ENCODE measurements around the gene CBLB. TPM values are rescaled to one million over a fixed set of nuclear protein-coding genes. Genes with fewer than 3 reads are reported as not detected.

CBLB gene
- total RNA-seq, 1 experiment from 2014 or later = 8.6 TPM

DNA sequence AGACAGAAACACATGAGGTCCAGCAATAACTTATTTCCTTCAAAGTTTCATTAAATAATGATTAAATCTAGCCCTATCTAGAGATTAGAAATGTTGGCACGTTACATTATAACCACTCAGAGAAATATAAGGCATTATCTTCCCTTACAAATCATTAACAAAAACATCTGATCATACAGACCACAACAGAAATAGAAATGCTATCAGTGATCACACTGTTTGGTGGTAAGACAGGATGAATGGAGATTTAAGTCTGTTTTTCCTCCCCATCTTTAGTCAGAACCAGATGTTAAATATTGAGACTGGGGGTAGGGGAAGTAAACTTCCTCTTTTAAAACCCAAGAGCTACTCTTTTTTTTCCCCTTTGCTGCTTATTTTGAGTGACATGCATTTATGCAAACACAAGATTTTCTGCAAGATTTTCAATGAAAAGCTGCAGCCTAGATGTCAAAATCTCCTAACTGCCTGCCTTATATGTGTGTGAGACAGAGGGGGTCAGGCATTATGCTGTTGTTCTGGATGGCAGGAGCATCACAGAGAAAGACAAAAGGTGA, 70.4 kb downstream of the CBLB start:
- no peak overlapping the region for H3K4me3 ChIP-seq (ENCODE audit: low read depth in 2 of 2, low read length in 2 of 2)
- ChIA-PET CTCF (no interaction called here), POLR2A (no interaction called here)
- DNase-seq (ENCODE audit: low read depth, low spot score) = no peak
- no peaks in the 10 kb centered on the region for H3K9me3 ChIP-seq (ENCODE audit: control insufficient read depth, insufficient read depth, low read depth, low read length)
- no peak for TF ChIP-seq CTCF (IDR thresholded peaks at IDR 0.05)
- TF ChIP-seq, protein P1, sequence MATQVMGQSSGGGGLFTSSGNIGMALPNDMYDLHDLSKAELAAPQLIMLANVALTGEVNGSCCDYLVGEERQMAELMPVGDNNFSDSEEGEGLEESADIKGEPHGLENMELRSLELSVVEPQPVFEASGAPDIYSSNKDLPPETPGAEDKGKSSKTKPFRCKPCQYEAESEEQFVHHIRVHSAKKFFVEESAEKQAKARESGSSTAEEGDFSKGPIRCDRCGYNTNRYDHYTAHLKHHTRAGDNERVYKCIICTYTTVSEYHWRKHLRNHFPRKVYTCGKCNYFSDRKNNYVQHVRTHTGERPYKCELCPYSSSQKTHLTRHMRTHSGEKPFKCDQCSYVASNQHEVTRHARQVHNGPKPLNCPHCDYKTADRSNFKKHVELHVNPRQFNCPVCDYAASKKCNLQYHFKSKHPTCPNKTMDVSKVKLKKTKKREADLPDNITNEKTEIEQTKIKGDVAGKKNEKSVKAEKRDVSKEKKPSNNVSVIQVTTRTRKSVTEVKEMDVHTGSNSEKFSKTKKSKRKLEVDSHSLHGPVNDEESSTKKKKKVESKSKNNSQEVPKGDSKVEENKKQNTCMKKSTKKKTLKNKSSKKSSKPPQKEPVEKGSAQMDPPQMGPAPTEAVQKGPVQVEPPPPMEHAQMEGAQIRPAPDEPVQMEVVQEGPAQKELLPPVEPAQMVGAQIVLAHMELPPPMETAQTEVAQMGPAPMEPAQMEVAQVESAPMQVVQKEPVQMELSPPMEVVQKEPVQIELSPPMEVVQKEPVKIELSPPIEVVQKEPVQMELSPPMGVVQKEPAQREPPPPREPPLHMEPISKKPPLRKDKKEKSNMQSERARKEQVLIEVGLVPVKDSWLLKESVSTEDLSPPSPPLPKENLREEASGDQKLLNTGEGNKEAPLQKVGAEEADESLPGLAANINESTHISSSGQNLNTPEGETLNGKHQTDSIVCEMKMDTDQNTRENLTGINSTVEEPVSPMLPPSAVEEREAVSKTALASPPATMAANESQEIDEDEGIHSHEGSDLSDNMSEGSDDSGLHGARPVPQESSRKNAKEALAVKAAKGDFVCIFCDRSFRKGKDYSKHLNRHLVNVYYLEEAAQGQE (IDR thresholded peaks at IDR 0.05; ENCODE audit: insufficient read depth in 1 of 2, low read depth in 2 of 2, low read length in 1 of 2) = no peak
- intact Hi-C loops (cut with micrococcal nuclease; ENCODE audit: unreplicated experiment) = no loop called here
- H3K27me3 ChIP-seq (ENCODE audit: control insufficient read depth, insufficient read depth, low read length) = no peaks in the 10 kb centered on the region
- no peaks in the 10 kb centered on the region for H3K36me3 ChIP-seq (ENCODE audit: control insufficient read depth, insufficient read depth, low read length)
- in situ Hi-C loops (cut with HindIII; ENCODE audit: low pct_unique_long_range_greater_than_20kb, low sequenced_read_pairs) = no loop called here
- ATAC-seq = no peak
- H3K27ac ChIP-seq (ENCODE audit: low read length) = no peak overlapping the region
- H3K4me1 ChIP-seq (ENCODE audit: control insufficient read depth, insufficient read depth, low read length) = no peaks in the 10 kb centered on the region
- BruUV-seq (replicated peaks) = no TSS peak

DNA sequence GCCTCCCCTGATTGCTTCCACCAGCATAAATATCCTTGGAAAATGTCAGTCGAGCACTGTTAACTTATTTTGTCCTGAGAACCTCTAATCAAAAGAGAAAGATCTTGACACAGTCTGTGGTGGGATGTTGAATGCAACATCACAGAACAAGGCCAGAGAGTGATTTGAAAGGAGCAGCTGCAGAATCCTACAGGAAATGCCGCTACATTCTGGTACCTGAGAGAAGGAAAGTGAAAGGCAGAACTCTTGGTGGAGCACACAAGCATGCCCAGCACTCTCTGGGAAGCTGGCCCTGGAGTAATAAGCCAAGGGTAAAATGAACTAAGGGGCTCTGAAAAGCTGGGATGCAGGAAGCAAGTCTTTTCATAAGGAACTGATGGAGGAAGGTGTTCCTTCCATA, 75.8 kb downstream of the CBLB start:
- in situ Hi-C loops (cut with HindIII; ENCODE audit: low pct_unique_long_range_greater_than_20kb, low sequenced_read_pairs) = no loop called here
- POLR2A ChIA-PET = no interaction called here
- intact Hi-C loops (cut with micrococcal nuclease; ENCODE audit: unreplicated experiment) = no loop called here
- Histone ChIP-seq H3K9me3 (ENCODE audit: control insufficient read depth, insufficient read depth, low read depth, low read length) (no peaks in the 10 kb centered on the region), H3K36me3 (ENCODE audit: control insufficient read depth, insufficient read depth, low read length) (no peaks in the 10 kb centered on the region), H3K27me3 (ENCODE audit: control insufficient read depth, insufficient read depth, low read length) (no peaks in the 10 kb centered on the region), H3K4me1 (ENCODE audit: control insufficient read depth, insufficient read depth, low read length) (no peaks in the 10 kb centered on the region), H3K4me3 (ENCODE audit: low read depth in 2 of 2, low read length in 2 of 2) (no peak overlapping the region), H3K27ac (ENCODE audit: low read length) (no peak overlapping the region)
- CTCF ChIA-PET = no interaction called here
- DNase-seq (ENCODE audit: low read depth, low spot score) (no peak), ATAC-seq (no peak)
- BruUV-seq (replicated peaks) = no TSS peak
- TF ChIP-seq POLR2AphosphoS5 (IDR thresholded peaks at IDR 0.05; ENCODE audit: low read depth, low read length) (no peak), CTCF (IDR thresholded peaks at IDR 0.05) (no peak), SIN3A (IDR thresholded peaks at IDR 0.05; ENCODE audit: borderline replicate concordance, insufficient read depth, low read depth, low read length) (no peak), TCF7L2 (IDR thresholded peaks at IDR 0.05; ENCODE audit: low read depth, low read length) (no peak)
- TF ChIP-seq, protein P1 (IDR thresholded peaks at IDR 0.05; ENCODE audit: insufficient read depth in 1 of 2, low read depth in 2 of 2, low read length in 1 of 2) = no peak
